GM23248 (cell line): ENCODE data around the gene RCAN2. TPM values are rescaled to one million over a fixed set of nuclear protein-coding genes. Genes with fewer than 3 reads are reported as not detected.

Experiments used
- DNase-seq: peaks from one replicate; pipeline ENCODE4 v3.0.0-alpha.2; 2015
- H2AFZ ChIP-seq: fragments of 200-600 bp; sonication (generic); 2 replicates; pipeline ENCODE4 v1.6.1; 2016; ENCODE audit warnings: antibody characterized with exemption
- H3F3A ChIP-seq: fragments of 200-600 bp; sonication (generic); 2 replicates; pipeline ENCODE4 v1.6.1; 2016; ENCODE audit warnings: mild to moderate bottlenecking, antibody characterized with exemption, mixed run types; ENCODE audit not compliant: insufficient read depth
- H3K27ac ChIP-seq: fragments of 200-600 bp; sonication (generic); 2 replicates; pipeline ENCODE4 v1.5.1; 2016; ENCODE audit warnings: mild to moderate bottlenecking
- H3K27me3 ChIP-seq: fragments of 200-600 bp; sonication (generic); replicated peaks from 2 replicates; pipeline ENCODE4 v1.6.1; 2016; ENCODE audit warnings: mild to moderate bottlenecking; ENCODE audit not compliant: insufficient read depth
- H3K36me3 ChIP-seq: fragments of 200-600 bp; sonication (generic); 2 replicates; pipeline ENCODE4 v1.6.1; 2016; ENCODE audit warnings: low read depth, mild to moderate bottlenecking
- H3K4me1 ChIP-seq: fragments of 200-600 bp; sonication (generic); 2 replicates; pipeline ENCODE4 v1.6.1; 2016; ENCODE audit warnings: mild to moderate bottlenecking; ENCODE audit not compliant: insufficient read depth
- H3K4me2 ChIP-seq: fragments of 200-600 bp; sonication (generic); one replicate; pipeline ENCODE4 v1.6.1; 2016; ENCODE audit warnings: mild to moderate bottlenecking; ENCODE audit not compliant: unreplicated experiment
- H3K4me3 ChIP-seq: fragments of 200-600 bp; sonication (generic); 2 replicates; pipeline ENCODE4 v1.5.1; 2016; ENCODE audit warnings: mild to moderate bottlenecking
- H3K79me2 ChIP-seq: fragments of 200-600 bp; sonication (generic); 2 replicates; pipeline ENCODE4 v1.6.1; 2016; ENCODE audit warnings: mild to moderate bottlenecking; ENCODE audit not compliant: insufficient read depth
- H3K9ac ChIP-seq: fragments of 200-600 bp; sonication (generic); 2 replicates; pipeline ENCODE4 v1.6.1; 2016; ENCODE audit warnings: mild to moderate bottlenecking
- H3K9me2 ChIP-seq: fragments of 200-600 bp; sonication (generic); 2 replicates; pipeline ENCODE4 v1.6.1; 2016; ENCODE audit warnings: mixed run types, mild to moderate bottlenecking, moderate library complexity; ENCODE audit not compliant: insufficient read depth
- H3K9me3 ChIP-seq: fragments of 200-600 bp; sonication (generic); one replicate; pipeline ENCODE4 v1.6.1; 2017; ENCODE audit warnings: low read depth
- H4K20me1 ChIP-seq: fragments of 200-600 bp; sonication (generic); 2 replicates; pipeline ENCODE4 v1.6.0; 2016; ENCODE audit not compliant: insufficient read depth
- EZH2 ChIP-seq: fragments of 200-600 bp; sonication (generic); IDR thresholded peaks from 2 replicates; pipeline ENCODE4 v1.6.1; 2018; ENCODE audit warnings: antibody characterized with exemption, mild to moderate bottlenecking; ENCODE audit not compliant: insufficient read depth, poor library complexity, severe bottlenecking
- EZH2phosphoT487 ChIP-seq: fragments of 200-600 bp; sonication (generic); IDR thresholded peaks from 2 replicates; pipeline ENCODE4 v1.6.1; 2018; ENCODE audit warnings: antibody characterized with exemption, moderate library complexity, mild to moderate bottlenecking, low read depth; ENCODE audit not compliant: insufficient read depth
- WGBS, 2 experiments: methylation state at CpG; one replicate each; pipeline ENCODE4 v1.1.6; 2015 to 2017; ENCODE audit warnings: low lambda C conversion rate in 2 of 2, low coverage in 1 of 2; ENCODE audit errors: missing lambda C conversion rate in 2 of 2; 5-methylcytosine and 5-hydroxymethylcytosine counted together
- in situ Hi-C: fragments of 300-500 bp; cut with MboI; formaldehyde crosslinking; loops from 2 replicates; pipeline ENCODE4 v1.15.0; 2020
- polyA plus RNA-seq: library from polyadenylated mRNA; unstranded; fragments of >200 nt; fragmentation: Nextera tagmentation; extraction: Ambion mirVana; gene quantifications from 2 replicates; pipeline ENCODE4 v1.2.1, GENCODE V29; 2016
- total RNA-seq: library from RNA; depleted of rRNA; stranded (reverse); fragments of >200 nt; shearing (Covaris generic); gene quantifications from 2 replicates; pipeline ENCODE4 v1.2.3, GENCODE V29; 2014

RCAN2 gene
- total and polyA plus RNA-seq, 2 experiments from 2014 or later, result 6.5 to 8.8 TPM

- TF ChIP-seq EZH2 (no peak), EZH2phosphoT487 (no peak)
- Histone ChIP-seq H3K9me2 (no peaks in the 10 kb centered on the region), H4K20me1 (no peaks in the 10 kb centered on the region), H3K27me3 (no peaks in the 10 kb centered on the region), H3K4me3 (no peak overlapping the region), H3K4me1 (no peaks in the 10 kb centered on the region), H3K9ac (no peak overlapping the region), H3K4me2 (no peak overlapping the region), H3K27ac (no peak overlapping the region), H2AFZ (no peak overlapping the region), H3K36me3 (no peaks in the 10 kb centered on the region), H3K9me3 (no peaks in the 10 kb centered on the region), H3F3A (no peaks in the 10 kb centered on the region), H3K79me2 (no peaks in the 10 kb centered on the region)
- no peak for DNase-seq
- in situ Hi-C loops, result no loop called here
- WGBS, 2 experiments, result 62 to 66% methylated on average over 3 of the region's 3 CpGs
Measured at GRCh38 chr6:46366190-46366900, 124.9 kb downstream of the RCAN2 start.

- Histone ChIP-seq H3F3A (no peaks in the 10 kb centered on the region), H3K4me3 (no peak overlapping the region), H3K4me2 (no peak overlapping the region), H3K27ac (no peak overlapping the region), H3K9me2 (no peaks in the 10 kb centered on the region), H4K20me1 (no peaks in the 10 kb centered on the region), H3K9me3 (no peaks in the 10 kb centered on the region), H3K4me1 (no peaks in the 10 kb centered on the region), H3K27me3 (no peaks in the 10 kb centered on the region), H3K9ac (no peak overlapping the region), H3K36me3 (no peaks in the 10 kb centered on the region), H2AFZ (no peak overlapping the region), H3K79me2 (no peaks in the 10 kb centered on the region)
- in situ Hi-C loops, result no loop called here
- TF ChIP-seq EZH2phosphoT487 (no peak), EZH2 (no peak)
- no peak for DNase-seq
- WGBS, 2 experiments, result 57 to 64% methylated on average over 2 of the region's 2 CpGs
Measured at GRCh38 chr6:46357591-46357990, 133.7 kb downstream of the RCAN2 start.

- 82 to 91% methylated on average over 5 of the region's 5 CpGs for WGBS, 2 experiments
- no peak for DNase-seq
- Histone ChIP-seq H3K9me2 (no peaks in the 10 kb centered on the region), H3F3A (no peaks in the 10 kb centered on the region), H3K9me3 (no peaks in the 10 kb centered on the region), H3K4me3 (no peak overlapping the region), H3K9ac (no peak overlapping the region), H3K79me2 (no peaks in the 10 kb centered on the region), H2AFZ (no peak overlapping the region), H4K20me1 (no peaks in the 10 kb centered on the region), H3K27me3 (no peaks in the 10 kb centered on the region), H3K36me3 (no peaks in the 10 kb centered on the region), H3K4me2 (no peak overlapping the region), H3K4me1 (no peaks in the 10 kb centered on the region), H3K27ac (no peak overlapping the region)
- in situ Hi-C loops, result no loop called here
- TF ChIP-seq EZH2 (no peak), EZH2phosphoT487 (no peak)
Measured at GRCh38 chr6:46356543-46356942, 134.7 kb downstream of the RCAN2 start.

- 43 to 49% methylated on average over 3 of the region's 3 CpGs for WGBS, 2 experiments
- Histone ChIP-seq H3K4me3 (no peak overlapping the region), H3K9ac (no peak overlapping the region), H3K79me2 (no peaks in the 10 kb centered on the region), H3K9me3 (no peaks in the 10 kb centered on the region), H4K20me1 (no peaks in the 10 kb centered on the region; the same call in 1 of the 2 replicates), H3K4me2 (no peak overlapping the region), H3K9me2 (no peaks in the 10 kb centered on the region), H2AFZ (no peak overlapping the region), H3F3A (no peaks in the 10 kb centered on the region), H3K4me1 (no peaks in the 10 kb centered on the region), H3K36me3 (no peaks in the 10 kb centered on the region), H3K27me3 (no peaks in the 10 kb centered on the region), H3K27ac (no peak overlapping the region)
- no peak for DNase-seq
- in situ Hi-C loops, result no loop called here
- TF ChIP-seq EZH2, result no peak
- no peak for TF ChIP-seq EZH2phosphoT487
Measured at GRCh38 chr6:46353528-46353927, 137.7 kb downstream of the RCAN2 start.
